Left cardiac atrium (tissue), 4 donors: ENCODE measurements around the gene B4GALNT4. TPM values are rescaled to one million over a fixed set of nuclear protein-coding genes. Genes with fewer than 3 reads are reported as not detected.

ENCODE experiments used
- ATAC-seq, 2 donors: fragments of 200-7000 bp; cut with Tn5 transposase; one replicate each; pipeline ENCODE4 v1.9.1; 2020; ENCODE audit warnings: mild to moderate bottlenecking in 2 of 2, moderate library complexity in 2 of 2
- DNase-seq: peaks from one replicate; pipeline ENCODE4 v3.0.0-alpha.2; 2020
- intact Hi-C, 2 donors: fragments of 100-400 bp; cut with DNase I; formaldehyde crosslinking; loops; one replicate each; pipeline versions ENCODE4 v1.14.1 to v1.15.1; 2022 to 2023
- total RNA-seq, 2 donors: library from RNA; stranded (reverse); fragmentation: NEBNext Ultra II Directional; extraction: Animal tissue kit (Norgen Biotek cat#: 25700); gene quantifications; one replicate each; pipeline ENCODE4 v1.2.1, GENCODE V29; 2021
- donor health status: DM: no; HTN: yes; CAD: no.
- donor health status: DM: no; HTN: yes; CAD: no; lungs with severe emphysema.
- donor health status: DM: yes; HTN: yes; CAD: no.
- donor health status: Dilated cardiomyopathy.

The B4GALNT4 gene
- total RNA-seq, 2 donors from 2014 or later: 2.1 to 2.4 TPM

DNA sequence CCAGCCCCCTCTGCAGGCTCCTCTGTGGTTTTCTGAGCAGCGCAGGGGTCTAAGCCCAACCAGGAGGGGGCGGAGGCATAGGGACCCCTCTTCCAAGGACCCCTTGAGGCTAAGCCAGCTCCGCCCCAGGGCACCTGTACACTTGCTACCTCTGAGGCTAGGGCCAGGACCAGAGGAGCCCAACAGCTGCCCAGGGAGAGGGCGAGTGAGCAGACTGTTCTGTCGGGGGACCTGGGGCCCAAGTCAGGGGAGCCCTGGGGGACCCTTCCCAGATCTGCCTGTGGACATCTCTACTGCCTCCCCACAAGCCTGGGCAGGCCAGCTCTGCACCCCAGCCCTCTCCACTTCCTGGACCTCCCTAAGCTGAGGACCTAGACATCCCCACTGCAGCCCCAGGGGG, 1.8 kb downstream of the B4GALNT4 start:
- DNase-seq: no peak
- ATAC-seq: no peak
- intact Hi-C loops: no loop called here

DNA sequence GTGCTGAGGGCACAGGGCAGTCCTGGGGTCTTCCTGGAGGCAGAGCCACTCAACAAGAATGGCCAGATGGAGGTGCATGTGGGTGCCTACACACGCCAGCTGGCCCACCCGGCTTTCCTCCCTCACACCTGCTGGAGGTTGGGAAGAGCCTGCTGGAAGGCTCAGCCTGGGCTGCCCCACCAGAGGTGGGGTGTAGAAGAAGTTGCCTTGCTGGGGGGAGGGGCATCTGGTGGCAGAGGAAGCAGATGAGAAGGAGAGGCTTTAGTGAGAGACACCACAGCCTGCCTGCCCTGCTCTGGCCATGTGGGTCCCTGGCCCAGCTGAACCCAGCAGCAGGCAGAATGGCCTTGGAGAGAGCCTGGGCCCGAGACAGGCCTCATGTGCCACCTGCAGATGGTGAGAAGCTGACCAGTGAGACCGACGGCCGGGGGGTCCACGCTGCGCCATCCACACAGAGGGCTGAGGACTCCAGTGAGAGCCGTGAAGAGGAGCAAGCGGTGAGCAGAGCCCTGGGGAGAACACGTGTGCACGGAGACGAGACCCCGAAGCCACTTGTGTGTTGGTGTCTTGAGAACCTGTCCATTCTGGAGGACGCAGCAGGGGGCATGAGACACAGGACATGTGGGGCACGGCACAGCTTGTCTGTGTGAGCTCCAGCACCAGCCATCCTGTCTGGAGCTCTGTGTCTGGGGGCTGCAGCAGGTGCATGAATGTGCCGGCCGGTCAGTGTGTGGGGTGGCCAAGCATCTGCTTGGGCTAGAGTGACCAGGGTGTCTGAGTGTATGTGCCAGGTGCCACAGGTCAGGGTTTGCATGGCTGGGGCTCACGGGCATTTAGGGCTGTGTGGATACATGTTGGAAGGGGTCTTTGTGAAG, 2.7 kb downstream of the B4GALNT4 start:
- intact Hi-C loops: no loop called here
- ATAC-seq: no peak
- no peak for DNase-seq

DNA sequence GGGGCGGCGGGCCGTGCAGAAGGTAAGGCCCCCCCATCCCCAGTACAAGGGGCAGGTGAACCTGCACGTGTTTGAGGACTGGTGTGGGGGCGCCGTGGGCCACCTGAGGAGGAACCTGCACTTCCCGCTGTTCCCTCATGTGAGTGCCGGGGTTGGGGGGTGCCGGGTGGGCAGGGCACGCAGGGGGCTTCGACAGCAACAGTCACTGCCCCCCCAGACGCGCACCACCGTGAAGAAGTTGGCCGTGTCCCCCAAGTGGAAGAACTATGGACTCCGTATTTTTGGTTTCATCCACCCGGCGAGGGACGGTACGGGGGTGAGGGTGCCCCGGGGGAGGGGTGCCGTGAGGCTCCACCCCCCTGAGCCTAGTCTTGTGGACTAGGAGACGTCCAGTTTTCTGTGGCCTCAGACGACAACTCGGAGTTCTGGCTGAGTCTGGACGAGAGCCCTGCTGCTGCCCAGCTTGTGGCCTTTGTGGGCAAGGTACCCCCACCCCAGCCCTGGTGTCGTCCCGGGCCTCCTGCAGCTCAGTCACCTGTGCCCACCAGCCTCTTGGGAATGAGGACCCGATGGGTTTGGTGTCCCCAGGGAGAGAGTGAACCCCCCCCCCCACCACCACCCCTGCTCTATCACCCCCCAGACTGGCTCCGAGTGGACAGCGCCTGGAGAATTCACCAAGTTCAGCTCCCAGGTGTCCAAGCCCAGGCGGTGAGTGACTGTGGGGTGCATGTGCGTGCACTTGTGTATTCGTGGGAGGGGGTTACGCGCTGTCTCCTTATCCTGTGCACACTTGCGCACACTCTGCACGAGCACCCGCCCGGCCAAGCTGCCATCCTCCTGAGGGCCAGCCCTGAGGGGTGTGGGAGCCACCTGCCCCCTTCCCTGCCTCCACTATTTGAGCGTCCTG, 3.8 kb downstream of the B4GALNT4 start:
- ATAC-seq (no peak), DNase-seq (no peak)
- intact Hi-C loops: no loop called here

- ATAC-seq (no peak), DNase-seq (no peak)
- intact Hi-C loops: no loop called here
Measured at GRCh38 chr11:373716-374551, 4.6 kb downstream of the B4GALNT4 start.

DNA sequence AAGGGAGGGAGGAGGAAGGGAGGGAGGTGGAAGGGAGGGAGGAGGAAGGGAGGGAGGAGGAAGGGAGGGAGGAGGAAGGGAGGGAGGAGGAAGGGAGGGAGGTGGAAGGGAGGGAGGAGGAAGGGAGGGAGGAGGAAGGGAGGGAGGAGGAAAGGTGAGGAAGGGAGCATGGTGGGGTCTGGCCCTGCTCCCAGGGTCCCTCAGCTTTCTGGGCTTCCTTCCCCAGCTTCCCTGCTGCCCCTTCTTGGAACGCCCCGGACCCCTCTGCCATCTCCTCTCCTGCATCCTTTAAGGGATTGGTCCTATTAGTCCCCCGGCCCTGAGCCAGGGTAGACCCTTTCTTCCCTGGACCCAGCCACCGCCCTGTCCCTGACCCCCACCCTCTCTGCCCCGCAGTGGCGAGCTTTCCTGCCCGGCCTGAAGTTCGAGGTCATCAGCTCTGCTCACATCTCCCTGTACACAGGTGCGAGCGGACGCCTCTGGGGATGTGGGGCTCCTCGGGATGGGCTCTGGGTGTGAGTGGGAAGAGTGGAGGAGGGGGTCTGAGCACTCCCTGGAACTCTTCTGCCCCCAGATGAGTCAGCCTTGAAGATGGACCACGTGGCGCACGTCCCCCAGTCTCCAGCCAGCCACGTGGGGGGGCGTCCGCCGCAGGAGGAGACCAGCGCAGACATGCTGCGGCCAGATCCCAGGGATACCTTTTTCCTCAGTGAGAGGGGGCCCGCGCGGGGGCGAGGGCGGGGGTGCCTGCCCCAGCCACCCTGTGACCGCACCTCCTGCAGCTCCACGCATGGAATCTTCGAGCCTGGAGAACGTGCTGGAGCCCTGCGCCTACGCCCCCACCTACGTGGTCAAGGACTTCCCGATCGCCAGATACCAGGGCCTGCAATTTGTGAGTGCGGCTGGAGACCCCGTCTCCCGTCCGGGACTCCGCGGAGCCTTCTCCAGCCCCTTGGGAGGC, 6.0 kb downstream of the B4GALNT4 start:
- no peak for DNase-seq

DNA sequence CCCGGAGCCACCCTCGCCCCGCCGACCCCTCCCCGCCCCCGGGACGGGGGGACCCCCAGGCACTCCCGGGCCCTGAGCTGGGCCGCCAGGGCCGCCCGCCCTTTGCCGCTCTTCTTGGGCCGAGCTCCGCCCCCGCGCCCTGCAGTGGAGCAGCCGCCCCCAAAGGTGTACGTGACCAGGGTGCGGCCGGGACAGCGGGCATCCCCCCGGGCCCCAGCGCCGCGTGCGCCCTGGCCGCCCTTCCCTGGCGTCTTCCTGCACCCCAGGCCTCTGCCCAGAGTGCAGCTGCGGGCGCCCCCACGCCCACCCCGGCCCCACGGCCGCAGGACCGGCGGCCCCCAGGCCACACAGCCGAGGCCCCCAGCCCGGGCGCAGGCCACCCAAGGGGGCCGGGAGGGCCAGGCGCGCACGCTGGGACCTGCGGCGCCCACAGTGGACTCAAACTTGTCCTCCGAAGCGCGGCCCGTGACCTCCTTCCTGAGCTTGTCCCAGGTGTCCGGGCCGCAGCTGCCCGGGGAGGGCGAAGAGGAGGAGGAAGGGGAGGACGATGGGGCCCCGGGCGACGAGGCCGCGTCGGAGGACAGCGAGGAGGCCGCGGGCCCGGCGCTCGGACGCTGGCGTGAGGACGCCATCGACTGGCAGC, 7.4 kb downstream of the B4GALNT4 start:
- ATAC-seq (no peak), DNase-seq (no peak)
- intact Hi-C loops: no loop called here

More for the DNA sequence above, 6.0 kb downstream of the B4GALNT4 start:
- intact Hi-C loops: no loop called here
- no peak for ATAC-seq

DNA sequence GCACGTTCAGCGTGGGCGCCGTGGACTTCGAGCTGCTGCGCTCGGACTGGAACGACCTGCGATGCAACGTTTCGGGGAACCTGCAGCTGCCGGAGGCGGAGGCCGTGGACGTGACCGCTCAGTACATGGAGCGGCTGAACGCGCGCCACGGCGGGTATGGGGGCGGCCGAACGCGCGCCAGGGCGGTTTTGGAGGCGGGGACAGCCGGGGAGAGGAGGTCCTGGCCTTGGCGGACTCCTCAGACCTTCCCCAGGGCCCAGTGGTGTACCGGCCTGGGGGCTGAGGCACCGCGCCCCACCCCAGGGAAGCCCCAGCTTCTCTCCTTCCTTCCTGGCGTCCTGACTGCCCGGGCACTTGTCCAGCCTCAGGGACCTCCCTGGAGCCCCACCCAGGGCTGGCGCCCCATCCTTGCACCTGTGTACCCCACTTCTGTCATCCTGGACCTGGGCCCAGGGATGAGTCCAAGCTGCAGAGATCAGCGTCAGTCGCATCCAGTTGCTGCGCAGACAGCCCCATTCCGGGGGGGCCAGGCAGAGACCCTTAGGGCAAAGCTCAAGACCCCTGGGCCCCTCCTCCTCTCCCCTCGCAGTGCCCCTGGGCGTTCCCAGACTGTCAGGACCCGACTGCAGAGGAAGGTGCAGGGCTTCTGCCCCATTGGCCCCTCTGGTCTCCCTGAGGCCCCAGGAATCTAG, 8.0 kb downstream of the B4GALNT4 start:
- DNase-seq (no peak), ATAC-seq (no peak)
- intact Hi-C loops: no loop called here

DNA sequence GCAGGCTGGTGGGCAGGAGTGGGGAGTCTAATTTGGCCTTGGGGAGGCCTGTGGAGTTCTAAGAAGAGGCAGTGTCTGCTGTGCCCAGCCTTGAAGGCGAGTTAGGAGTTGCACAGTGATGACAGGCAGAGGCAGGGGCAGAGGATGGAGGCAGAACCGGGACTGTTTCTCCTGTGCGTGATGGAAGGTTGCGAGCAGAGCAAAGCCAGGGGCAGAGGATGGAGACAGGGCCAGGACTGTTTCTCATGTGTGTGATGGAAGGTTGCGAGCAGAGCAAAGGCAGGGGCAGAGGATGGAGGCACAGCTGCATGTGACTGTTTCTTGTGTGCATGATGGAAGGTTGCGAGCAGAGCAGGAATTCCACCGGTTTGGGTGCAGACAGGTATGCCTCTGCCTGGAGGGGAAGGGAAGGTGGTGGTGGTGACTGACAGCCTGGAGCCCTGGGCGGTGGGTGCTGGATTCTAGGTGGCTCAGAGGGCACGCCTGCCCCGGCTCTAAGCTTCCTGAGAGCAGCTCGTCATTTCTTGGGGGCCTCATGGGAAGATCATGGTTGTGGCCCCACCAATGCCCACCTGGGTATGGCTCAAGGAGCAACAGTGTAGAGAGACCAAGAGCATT, 8.7 kb downstream of the B4GALNT4 start:
- intact Hi-C loops: no loop called here
- DNase-seq: no peak
- ATAC-seq: no peak

GRCh38 chr11:379205-380094, 10.2 kb downstream of the B4GALNT4 start:
- intact Hi-C loops: no loop called here
- DNase-seq (no peak), ATAC-seq (no peak)

GRCh38 chr11:380095-380480, 10.8 kb downstream of the B4GALNT4 start:
- no peak for DNase-seq
- ATAC-seq: no peak
- intact Hi-C loops: no loop called here

- DNase-seq: no peak
- ATAC-seq: no peak
Measured at GRCh38 chr11:380491-380890, 11.2 kb downstream of the B4GALNT4 start.

GRCh38 chr11:380996-381395, 11.7 kb downstream of the B4GALNT4 start:
- intact Hi-C loops: no loop called here
- DNase-seq: no peak

More at GRCh38 chr11:380491-380890, 11.2 kb downstream of the B4GALNT4 start:
- intact Hi-C loops: no loop called here

DNA sequence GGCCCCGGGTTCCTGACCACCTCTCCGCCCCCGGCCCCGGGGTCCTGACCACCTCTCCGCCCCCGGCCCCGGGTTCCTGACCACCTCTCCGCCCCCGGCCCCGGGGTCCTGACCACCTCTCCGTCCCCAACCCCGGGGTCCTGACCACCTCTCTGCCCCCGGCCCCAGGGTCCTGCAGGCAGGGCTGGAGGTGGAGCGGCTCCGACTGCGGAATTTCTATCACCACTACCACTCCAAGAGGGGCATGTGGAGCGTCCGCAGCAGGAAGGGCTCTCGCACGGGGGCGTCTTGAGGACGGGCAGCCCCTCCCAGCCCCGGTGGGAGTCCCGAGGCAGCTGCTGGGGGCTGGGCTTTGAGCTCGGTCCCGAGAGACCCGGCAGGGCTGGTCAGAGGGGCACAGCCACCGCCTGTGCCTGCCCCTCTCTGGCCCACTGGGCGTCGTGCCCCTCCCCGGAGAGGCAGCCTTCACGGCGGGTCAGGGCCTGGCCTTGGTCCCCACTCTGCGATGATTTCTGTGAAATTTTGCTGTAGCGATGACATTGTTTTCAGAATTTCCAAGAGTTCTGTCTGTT, 12.3 kb downstream of the B4GALNT4 start:
- ATAC-seq: no peak
- intact Hi-C loops: no loop called here
- no peak for DNase-seq

More at GRCh38 chr11:380996-381395, 11.7 kb downstream of the B4GALNT4 start:
- no peak for ATAC-seq

DNA sequence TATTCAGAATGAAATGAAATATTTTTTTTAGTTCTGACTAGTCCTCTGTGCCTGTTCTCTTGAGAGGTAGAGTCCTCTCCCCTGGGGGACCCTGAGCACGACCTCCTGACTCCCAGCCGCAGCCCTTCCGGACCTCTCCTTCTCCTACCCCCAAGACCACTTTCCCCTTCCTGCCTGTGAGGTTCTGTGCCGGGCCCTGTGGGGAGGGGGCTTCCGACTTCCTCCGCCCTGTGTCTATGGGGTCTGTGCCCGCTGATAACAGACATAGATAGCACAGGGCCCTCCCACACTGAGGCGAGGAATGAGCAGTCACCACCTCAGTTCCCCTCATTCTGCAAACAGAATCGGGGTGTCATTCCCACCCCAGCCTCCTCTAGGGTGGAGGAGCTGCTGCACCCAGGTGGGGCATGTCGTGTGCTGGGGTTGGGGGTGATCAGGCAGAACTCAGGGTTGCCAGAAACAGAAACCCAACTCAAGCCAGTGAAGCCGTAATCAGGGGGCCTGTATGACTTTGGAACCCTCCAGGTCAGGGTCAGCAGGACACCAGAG, 12.9 kb downstream of the B4GALNT4 start:
- intact Hi-C loops: no loop called here
- no peak for DNase-seq
- no peak for ATAC-seq

- intact Hi-C loops: no loop called here
- ATAC-seq: no peak
- DNase-seq: no peak
Measured at GRCh38 chr11:383431-383830, 14.1 kb downstream of the B4GALNT4 start.
